CD4-positive, alpha-beta T cell treated with Interleukin-2 at 100 ng/mL for 4 hours (primary cell): ENCODE results near the gene KL.

ENCODE experiments used
- DNase-seq: peaks from one replicate; pipeline ENCODE4 v3.0.0-alpha.2; 2020; ENCODE audit warnings: low spot score

The KL gene

DNA sequence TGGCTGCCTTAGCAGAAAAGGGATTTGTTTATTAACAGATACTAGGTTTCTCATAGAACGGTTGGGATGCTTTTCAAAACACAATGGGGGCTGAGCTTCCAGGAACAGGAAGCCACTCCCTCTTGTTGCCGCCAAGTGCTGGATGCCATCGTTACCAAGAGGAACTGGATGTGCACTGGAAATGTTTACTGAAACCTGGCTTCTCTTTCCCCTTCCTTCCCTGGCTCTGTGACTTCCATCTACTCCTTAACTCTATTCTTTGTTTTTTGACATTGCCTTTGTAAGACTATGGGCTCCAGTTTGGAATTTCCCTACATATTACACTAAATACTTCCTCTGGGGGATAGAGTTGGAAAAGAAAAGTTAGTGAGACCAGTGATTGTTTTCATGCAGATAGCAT lies 11.7 kb upstream of the KL start:
- DNase-seq = no peak

DNA sequence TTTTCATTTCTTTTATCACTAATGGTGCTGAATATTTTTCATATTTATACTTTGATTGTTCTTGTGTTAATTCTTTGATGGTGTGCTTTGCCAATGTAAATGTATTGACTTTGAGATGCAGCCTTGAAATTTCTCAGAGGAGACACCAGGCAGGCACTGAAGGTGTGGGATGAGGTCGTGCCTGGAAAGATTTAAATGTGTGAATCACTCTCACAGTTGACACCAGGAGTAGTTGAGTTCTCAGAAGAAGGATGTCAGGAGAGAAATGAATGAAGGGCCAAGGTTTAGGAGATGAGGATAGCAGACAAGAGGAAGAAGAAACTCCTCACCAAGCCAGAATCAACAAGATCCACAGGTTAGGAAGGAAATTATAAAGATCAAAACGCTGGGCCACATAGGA lies 10.1 kb upstream of the KL start:
- DNase-seq = no peak

DNA sequence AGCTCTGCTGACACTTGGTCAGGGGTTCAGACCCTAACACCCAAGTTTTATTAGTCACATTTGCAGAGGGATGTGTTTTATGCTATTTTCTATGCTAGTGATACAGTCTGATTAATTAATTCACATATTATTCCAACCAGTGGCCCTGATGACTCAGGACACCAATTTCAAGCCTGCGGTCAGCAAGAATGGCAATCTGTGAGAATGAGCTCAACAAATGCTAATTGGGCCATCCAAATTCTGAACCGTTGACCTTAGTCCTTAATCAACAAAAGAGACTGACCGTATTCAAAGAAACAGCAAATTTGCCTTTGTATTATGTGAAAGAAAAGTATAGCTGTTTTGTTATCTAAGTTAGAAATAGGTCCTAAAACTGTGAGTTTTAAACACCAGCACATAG lies 9.6 kb upstream of the KL start:
- DNase-seq = no peak

DNA sequence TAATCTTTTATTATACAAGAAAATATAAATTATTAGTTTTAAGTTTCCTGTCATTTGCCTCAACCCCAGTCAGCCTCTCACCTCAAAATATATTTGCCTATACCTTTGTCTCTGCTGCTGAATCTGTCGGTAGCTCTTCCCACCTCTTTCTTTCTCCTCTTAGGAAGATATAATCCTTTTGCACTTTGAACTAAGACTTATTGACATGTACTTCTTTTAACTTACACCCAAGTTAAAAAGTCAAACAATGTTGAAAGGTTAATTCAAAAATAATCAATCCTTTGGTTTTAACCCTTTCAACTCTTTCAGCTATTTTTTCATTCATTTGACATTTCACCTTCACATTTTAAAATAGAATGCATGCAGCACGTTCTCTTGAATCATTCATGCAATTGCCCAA lies 9.0 kb upstream of the KL start:
- DNase-seq = no peak

DNA sequence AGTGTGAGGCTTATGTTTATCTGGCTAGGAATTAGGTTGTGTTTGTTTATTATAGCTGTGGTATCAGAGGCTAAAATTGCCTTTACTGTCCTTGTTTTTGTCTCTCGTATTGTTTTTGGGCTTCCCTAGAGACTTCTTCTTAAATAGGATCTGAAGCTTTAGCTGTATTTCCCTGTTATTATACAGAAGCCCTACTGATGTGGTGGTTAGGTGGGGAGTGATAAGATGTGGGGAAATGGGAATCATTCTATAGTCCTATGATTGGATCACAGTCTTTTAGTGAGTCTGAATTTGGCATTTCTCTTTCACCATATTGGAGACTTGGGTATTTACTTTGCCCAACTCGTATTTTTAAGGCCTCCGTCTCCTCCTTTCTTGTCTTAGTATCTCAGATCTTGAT lies 8.3 kb upstream of the KL start:
- no peak for DNase-seq

DNA sequence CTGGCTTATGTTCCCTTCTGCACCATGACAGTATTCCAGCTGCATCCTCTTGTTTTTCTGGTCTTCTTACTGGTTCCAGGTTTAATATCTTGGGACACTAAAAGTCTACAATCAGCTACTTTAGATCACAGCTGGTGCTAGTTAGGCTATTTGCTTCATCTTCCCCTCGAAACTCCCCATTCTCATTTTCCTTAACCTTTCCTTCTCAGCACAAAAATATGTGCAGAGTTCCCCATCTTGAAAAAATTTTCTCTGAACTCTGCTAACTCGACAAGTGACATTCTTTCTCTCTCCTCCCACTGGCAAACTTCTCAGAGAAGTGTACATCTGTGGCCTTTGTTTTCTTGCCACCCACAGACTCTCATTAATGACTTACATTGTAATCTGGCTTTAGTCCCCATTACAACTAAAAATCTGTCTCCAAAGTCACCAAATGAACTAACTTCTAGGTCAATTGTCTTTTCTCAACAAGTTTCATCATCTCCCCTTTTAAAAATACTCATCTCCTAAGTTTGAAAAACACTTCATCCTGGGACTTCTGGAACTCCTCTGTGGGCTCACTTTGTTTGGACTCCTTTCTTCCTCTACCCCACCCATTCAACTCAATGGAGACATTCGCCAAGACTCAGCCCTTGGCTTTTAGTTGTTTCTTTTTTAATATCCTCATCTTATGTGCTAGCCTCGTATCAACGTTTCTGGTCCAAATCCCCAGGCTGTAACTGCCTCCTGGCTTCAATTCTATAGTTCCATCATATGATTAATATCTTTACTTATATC lies 7.1 kb upstream of the KL start:
- no peak for DNase-seq

DNA sequence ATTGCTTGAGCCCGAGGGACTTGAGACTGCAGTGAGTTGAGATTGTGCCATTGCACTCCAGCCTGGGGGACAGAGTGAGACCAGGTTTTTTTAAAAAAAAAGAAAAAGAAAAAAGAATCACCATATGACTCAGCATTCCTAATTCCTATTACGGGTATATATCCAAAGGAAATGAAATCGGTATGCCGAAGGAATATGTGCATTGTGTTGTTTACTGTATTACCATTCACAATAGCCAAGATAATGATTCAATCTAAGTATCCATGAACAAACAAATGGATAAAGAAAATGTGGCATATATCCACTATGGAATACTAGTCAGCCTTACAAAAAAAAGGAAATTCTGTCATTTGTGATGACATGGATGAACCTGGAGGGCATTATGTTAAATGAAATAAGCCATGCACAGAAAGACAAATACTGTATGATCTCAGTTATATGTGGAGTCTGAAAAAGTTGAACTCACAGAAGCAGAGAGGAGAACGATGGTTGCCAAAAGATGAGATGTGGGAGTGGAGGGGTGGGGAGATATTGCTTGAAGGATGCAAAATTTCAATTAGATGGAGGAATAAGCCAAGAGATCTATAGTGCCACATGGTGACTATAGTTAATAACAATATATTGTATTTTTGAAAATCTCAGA lies 4.3 kb upstream of the KL start:
- DNase-seq = no peak

DNA sequence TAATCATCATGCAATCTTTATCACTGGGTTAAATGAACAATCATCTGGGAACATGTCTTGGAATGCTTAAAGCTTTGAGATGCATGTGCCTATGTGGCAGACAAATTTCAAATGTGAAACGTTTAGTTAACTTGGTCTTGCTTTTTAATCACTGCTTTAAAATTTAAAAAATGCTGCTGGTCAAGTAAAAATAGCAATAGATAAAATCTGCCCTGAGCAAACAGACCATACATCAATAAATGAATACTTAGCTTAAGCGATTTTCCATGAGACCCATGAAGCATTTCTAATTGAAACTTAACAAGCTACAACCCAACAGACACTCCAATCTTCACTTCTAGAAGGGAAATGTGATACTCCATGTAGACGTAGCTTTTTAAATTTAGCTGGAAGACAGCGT lies 1.9 kb upstream of the KL start:
- DNase-seq = no peak

DNA sequence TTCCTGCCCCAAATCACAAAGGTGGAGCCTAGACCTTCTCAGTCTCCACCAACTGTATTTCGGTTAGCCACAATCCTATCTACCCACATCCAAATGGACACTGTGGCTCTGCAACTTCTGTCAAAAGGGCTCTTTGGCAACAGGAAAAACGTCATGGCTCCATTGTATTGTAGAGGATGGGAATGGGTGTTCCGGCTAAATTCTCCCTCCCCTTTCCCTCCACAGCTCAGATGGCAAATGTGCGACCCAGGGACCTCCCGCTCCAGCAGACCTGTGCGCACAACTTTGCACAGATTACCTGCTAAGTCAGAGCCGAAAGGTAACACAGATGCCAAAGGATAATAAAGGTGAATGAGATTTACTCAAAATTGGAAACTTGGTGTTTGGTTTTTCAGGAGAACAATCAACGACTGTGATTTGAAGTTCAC lies 968 bp upstream of the KL start:
- no peak for DNase-seq

DNA sequence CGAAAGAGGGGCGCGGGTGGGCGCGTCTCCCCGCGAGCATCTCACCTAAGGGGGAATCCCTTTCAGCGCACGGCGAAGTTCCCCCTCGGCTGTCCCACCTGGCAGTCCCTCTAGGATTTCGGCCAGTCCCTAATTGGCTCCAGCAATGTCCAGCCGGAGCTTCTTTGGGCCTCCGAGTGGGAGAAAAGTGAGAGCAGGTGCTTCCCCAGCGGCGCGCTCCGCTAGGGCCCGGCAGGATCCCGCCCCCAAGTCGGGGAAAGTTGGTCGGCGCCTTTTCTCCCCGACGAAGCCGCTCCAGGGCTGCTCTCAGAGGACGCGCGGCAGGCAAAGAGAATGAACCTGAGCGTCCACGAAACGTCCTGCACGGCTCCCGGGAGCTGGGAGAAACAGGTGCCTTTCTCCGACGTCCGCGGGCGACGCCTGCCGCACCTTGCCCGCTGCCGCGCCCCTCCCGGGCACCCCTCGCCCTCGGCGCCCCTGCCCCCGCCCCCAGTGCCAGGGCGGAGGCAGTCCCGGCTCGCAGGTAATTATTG lies 366 bp upstream of the KL start:
- DNase-seq = no peak

DNA sequence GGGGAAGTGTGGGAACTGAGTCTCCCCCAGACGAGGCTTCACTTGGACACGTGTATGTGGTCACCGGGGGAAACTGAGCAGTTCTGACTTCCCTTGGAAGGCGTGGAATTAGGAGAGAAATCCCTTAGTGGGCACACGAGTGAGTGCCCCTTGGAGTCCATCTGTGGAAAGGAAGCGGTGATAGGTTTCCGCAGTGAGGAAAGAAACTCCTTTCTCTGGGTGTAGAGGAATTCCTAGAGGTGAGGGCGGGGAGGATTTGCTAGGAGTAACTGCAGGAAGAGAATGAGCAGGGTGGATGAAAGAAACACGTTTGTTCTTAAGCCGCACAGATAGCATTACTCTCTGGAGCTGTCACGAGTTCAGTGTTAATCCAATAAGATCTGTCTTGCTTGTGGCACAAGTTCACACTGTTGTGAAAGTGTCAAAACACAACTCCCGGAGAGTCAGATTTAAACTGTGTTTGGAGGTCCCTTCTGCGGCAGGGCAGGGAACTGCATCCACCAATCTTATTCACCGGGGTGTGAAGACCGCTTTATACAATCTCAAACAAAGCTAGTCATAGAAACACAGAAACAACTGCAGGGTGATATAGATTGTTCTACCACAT lies 1.2 kb downstream of the KL start:
- DNase-seq = peak; percentile 33

DNA sequence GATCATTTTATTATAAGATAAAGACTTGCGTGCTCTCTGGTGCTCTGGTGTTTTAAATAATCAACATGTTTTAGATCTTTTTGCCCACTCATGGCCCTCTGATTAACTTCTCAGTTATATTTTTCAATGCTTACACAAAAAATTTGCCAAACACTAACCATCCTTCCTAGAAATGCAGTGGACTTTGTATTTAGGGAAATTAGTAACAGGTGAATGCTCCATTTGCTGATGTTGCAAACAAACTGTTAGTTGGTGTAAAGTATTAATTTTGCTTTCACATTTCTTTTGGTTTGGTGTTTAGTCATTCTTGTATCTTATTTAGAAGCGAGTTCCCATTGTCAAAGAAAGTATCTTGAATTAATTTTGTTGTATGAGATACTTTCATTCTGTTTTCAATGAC lies 2.7 kb downstream of the KL start:
- DNase-seq = no peak

DNA sequence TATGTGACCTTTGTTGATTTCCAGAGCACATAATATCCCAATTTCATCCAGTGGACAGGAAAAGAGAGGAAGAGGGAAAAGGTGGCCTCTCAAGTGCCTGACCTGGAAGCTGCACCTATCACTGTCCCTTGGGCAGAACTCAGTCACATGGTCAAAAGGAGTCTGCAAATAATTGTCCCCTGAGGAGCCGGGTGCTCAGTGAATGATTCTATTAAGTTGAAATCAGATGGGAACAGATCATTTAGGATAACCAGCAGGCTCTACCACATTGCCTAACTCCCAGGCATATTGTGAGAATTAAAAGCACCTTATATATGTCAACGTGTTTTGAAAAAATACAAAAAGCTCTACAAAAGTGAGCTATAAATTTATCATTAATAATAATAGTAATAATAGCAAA lies 6.8 kb downstream of the KL start:
- no peak for DNase-seq

DNA sequence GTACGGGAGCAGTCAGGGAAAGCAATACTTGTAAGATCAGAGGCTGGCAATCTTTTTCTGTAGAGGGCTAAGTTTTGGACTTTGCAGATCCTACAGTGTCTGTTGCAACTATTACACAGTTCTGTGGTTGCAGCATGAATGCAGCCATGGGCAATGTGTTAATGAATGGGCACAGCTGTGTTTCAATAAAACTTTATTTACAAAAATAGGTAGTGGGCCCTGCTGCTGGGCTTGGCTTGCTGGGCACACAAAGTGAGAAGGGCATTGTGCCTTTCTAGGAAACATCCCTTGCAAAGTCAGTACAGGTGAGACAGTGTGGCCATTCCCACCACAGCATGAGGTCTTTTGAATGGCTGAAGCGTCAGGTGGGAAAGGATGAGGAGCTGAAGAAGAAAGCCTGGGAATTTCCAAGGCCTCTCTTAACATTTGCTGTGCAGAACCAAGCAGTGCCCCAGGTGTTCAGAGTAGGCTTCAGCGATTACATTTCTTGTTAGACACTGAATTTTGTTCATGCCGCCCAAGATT lies 9.1 kb downstream of the KL start:
- no peak for DNase-seq

DNA sequence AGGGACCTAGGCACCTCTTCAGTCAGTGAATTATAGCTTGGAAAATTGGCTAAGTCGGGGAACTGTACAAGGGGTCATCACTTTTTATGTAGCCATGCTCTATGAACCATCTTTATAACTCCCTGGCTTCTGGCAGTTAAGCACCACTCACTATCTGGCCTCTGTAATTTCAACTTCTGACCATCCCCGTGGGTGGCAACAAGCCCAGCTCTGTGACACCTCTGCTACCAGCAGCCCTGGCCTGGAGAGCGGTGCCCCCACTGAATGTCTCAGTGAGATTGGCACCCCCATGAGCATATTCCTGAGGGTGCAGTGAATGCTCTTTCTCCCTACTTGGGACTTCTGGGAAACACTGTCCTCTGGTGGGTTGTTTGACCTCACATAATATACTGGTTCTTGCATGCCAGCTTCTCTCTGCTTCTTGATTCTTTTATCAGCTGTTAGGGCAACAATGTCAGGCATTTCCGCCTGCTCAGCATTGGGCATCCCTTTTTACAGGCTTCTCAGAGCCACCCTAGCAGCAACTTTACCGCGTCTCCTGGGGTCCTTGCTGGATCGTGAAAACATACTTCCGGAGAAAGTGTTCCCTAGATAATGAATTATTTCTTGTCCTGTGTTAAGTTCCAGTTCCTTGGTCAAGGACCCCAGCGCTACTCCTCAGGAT lies 10.4 kb downstream of the KL start:
- DNase-seq = no peak

DNA sequence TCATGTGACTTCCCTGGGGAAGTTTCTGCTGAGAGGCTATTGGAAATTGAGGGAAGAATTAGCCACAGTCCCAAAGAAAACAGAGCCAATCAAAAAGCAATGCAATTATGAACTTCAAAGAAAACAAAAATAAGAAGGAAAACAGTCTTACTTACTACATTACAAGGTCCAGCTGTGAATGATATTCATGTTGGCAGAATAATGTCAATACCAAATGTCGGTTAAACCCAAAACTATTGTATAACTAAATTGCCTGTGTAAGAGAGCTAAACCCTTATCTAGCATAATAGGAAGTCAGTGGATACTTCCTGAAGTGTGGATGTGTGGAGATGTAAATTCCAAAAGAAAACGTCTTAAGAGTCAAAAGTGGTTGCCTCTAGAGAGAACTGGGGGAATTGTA lies 12.4 kb downstream of the KL start:
- DNase-seq = no peak

DNA sequence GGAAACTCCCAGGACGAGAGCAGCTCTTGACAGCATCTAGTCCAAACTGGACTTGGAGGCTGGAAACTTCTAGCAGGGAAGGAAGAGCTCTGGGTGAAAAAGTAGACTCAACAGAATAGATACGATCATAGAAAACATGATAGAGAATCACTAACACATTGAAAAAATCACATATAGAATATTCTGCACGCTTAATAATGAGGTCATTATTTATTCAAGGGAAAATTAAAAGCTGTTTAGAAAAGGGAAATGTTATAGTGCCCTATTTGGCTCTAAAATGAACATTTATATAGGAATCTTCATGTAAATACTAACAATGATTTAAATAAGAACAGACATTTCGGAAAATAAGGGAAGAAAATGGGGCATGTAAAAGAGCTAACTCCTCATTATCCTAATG lies 15.1 kb downstream of the KL start:
- DNase-seq = no peak

DNA sequence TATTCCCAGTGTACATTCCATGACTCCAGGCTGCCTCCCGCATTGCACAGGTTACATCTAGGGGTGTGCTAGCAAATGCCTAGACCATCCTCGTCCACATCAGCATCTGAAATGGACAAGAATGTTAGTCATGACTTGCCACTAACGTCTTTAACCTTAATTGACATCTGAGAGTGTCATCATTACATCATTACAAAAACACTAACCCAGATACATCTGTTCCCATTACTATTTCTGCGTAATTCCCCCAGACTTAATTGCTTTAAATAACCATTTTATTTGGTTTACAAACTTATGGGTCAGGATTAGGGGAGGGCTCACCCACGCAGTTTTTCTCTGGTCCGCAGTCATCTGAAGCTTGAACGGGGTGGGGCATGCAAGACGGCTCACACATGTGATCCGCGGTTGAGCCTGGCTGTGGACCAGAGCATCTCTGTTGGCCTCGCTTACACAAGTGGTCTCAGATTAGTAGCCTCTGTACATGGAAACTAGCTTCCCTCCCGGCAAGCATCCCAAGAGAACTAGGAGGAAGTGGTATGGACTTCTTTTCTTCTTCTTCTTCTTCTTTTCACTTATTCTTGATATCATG lies 15.9 kb downstream of the KL start:
- DNase-seq = no peak

DNA sequence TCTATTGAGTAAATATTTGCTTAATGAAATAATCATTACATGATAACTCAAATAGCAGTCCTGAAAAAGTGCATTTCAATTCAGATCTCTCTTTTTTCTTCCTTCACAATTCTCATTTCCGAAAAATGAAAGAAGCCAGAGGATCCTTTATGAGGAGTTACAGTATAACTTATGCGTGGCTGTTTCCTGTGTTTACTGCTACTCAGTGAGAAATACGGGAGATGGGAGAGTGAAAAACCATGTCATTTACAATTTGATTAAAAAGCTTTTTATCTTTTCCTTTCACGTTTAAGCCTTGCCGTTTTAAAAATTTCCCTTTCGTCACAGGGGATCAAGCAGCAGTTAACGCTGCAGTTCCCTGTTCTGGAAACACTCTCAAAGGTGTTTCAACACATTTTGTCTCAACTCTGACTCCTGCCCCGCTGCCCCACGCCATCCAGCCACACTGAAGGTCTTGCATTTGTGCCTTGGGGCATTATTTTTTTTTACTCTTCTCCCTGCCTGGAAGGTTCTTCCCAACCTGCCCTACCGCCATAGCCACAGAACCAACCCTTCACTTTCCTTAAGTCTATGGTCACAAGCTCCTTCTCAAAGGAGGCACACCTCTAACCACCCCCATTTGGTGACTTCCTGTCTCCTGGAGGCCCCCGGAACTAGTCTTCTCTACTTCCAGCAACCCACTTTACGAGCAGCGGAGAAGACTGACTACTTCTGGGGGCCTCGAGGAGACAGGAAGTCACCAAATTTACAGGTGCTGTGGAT lies 17.0 kb downstream of the KL start:
- DNase-seq = peak; percentile 21

DNA sequence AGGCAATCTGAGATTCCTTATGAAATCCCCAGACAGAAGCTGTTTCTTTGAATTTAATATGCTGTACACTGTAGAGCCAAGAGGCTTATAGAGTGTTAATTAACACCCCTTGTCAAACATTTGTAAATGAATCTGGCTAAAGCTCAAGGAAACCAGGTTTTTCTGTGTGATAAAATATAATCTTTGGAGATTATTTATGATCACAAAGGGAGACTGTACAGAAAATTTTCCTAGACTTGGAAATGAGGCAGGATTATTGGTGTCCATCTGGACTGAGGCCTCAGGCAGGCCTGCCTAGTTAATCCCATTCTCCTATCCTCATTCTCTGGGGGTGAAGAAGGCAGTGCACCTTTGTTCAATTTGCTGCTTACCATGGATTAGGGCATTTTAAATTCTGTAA lies 17.8 kb downstream of the KL start:
- DNase-seq = no peak

DNA sequence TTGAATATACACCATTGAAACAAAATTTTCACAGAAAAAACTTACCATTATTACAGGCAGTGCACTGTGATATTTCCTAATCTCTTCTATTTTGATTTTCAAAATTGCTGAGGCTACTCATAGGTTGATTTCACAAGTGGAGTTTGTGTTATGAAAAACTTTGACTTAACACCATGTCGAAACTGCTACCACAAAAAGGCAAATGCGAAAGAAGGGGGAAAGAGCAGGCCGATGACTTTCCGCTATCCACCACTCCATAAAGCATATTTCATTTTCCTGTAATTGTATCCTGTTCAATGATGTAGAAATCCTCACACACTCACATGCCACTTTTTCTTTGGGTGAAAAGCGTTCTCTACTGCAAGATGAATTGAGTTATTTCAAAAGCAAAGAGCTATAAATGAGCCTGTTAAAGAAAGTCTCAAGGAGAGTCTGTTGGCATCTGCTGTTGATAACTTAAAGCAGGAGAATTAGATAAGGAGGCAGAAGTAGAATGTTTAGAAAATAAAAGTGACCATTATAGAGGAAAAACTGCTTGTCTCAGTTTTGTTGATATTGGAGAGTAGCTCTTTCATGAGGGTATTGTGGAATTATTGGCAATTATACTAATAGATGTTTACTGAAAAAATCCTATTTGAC lies 18.8 kb downstream of the KL start:
- no peak for DNase-seq
